GM19468 (cell line): ENCODE data around the gene OGFOD2.

Experiments
- ATAC-seq: cut with Tn5 transposase; IDR thresholded peaks from one replicate; pipeline ENCODE4 v1.9.1; 2021; ENCODE audit warnings: mild to moderate bottlenecking, moderate library complexity, moderate number of reproducible peaks; ENCODE audit not compliant: unreplicated experiment; ENCODE audit errors: extremely low read depth

Gene OGFOD2

GRCh38 chr12:122974274-122974891 lies 661 bp upstream of the OGFOD2 start:
- peak; percentile 39 for ATAC-seq

- ATAC-seq = no peak
Measured at GRCh38 chr12:122975790-122976647, 975 bp downstream of the OGFOD2 start.

- no peak for ATAC-seq
Measured at GRCh38 chr12:122976648-122976975, 1.6 kb downstream of the OGFOD2 start.

- no peak for ATAC-seq
Measured at GRCh38 chr12:122977153-122977552, 2.1 kb downstream of the OGFOD2 start.

GRCh38 chr12:122977655-122978392 lies 2.8 kb downstream of the OGFOD2 start:
- no peak for ATAC-seq

GRCh38 chr12:122978507-122978955 lies 3.5 kb downstream of the OGFOD2 start:
- no peak for ATAC-seq

- no peak for ATAC-seq
Measured at GRCh38 chr12:122979001-122979907, 4.2 kb downstream of the OGFOD2 start.

- no peak for ATAC-seq
Measured at GRCh38 chr12:122979908-122980182, 4.8 kb downstream of the OGFOD2 start.

GRCh38 chr12:122980183-122981035 lies 5.4 kb downstream of the OGFOD2 start, which contains the start of gene ARL6IP4:
TSS of gene ARL6IP4 (plus strand) at chr12:122980681. CDS start at chr12:122981140, 459 bp downstream.
- ATAC-seq = peak; percentile 80

GRCh38 chr12:122981036-122981471 lies 6.0 kb downstream of the OGFOD2 start:
- no peak for ATAC-seq

- ATAC-seq = no peak
Measured at GRCh38 chr12:122981587-122982476, 6.8 kb downstream of the OGFOD2 start.

- no peak for ATAC-seq
Measured at GRCh38 chr12:122982477-122982815, 7.4 kb downstream of the OGFOD2 start.

- no peak for ATAC-seq
Measured at GRCh38 chr12:122982963-122983788, 8.1 kb downstream of the OGFOD2 start.

- no peak for ATAC-seq
Measured at GRCh38 chr12:122983789-122984515, 8.9 kb downstream of the OGFOD2 start.

GRCh38 chr12:122984612-122985337 lies 9.7 kb downstream of the OGFOD2 start:
- ATAC-seq = no peak
